ENCODE data around the gene KIF22. TPM values are rescaled to one million over a fixed set of nuclear protein-coding genes. Genes with fewer than 3 reads are reported as not detected.
"Not testable (repeated sequence)": the region's sequence is repeated elsewhere in the genome, so short reads cannot be mapped to it uniquely, and the experiment has no call there.

Gene KIF22
- total RNA-seq, 1 donor from 2014 or later: 79.8 TPM

GRCh38 chr16:29745121-29745852 is 45.3 kb upstream of the KIF22 start:
- Mint-ChIP-seq H3K27me3 (no peaks in the 10 kb centered on the region), H3K36me3 (ENCODE audit: insufficient read depth) (no peaks in the 10 kb centered on the region), H3K9me3 (ENCODE audit: low read depth) (no peaks in the 10 kb centered on the region), H3K4me1 (ENCODE audit: low read depth) (peaks cover 11% of the 10 kb centered on the region), H3K4me3 (ENCODE audit: low read depth) (no peak overlapping the region), H3K27ac (peak overlapping the region; percentile 73)
- no peak for DNase-seq (ENCODE audit: low spot score, unreplicated experiment)
- TF ChIP-seq, protein P1, sequence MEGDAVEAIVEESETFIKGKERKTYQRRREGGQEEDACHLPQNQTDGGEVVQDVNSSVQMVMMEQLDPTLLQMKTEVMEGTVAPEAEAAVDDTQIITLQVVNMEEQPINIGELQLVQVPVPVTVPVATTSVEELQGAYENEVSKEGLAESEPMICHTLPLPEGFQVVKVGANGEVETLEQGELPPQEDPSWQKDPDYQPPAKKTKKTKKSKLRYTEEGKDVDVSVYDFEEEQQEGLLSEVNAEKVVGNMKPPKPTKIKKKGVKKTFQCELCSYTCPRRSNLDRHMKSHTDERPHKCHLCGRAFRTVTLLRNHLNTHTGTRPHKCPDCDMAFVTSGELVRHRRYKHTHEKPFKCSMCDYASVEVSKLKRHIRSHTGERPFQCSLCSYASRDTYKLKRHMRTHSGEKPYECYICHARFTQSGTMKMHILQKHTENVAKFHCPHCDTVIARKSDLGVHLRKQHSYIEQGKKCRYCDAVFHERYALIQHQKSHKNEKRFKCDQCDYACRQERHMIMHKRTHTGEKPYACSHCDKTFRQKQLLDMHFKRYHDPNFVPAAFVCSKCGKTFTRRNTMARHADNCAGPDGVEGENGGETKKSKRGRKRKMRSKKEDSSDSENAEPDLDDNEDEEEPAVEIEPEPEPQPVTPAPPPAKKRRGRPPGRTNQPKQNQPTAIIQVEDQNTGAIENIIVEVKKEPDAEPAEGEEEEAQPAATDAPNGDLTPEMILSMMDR (IDR thresholded peaks at IDR 0.05; ENCODE audit: unreplicated experiment): no peak

- H3K27me3 Mint-ChIP-seq: no peaks in the 10 kb centered on the region
- TF ChIP-seq, protein P1 (IDR thresholded peaks at IDR 0.05; ENCODE audit: unreplicated experiment): no peak
- H3K9me3 Mint-ChIP-seq (ENCODE audit: low read depth): no peaks in the 10 kb centered on the region
- H3K4me1 Mint-ChIP-seq (ENCODE audit: low read depth): peaks cover 5% of the 10 kb centered on the region
- no peaks in the 10 kb centered on the region for H3K36me3 Mint-ChIP-seq (ENCODE audit: insufficient read depth)
- DNase-seq (ENCODE audit: low spot score, unreplicated experiment): no peak
- H3K4me3 Mint-ChIP-seq (ENCODE audit: low read depth): no peak within 1 kb of the TSS
- H3K27ac Mint-ChIP-seq: peak within 1 kb of the TSS; percentile 73
Measured at GRCh38 chr16:29745853-29746345, 44.7 kb upstream of the KIF22 start, which contains the start of gene C16orf54. TSS of gene C16orf54 (minus strand) at chr16:29745990. CDS start at chr16:29744951, 1,039 bp downstream.

- not testable (repeated sequence) for H3K4me1 Mint-ChIP-seq (ENCODE audit: low read depth); H3K27me3 Mint-ChIP-seq; H3K9me3 Mint-ChIP-seq (ENCODE audit: low read depth); H3K27ac Mint-ChIP-seq; H3K36me3 Mint-ChIP-seq (ENCODE audit: insufficient read depth); DNase-seq (ENCODE audit: low spot score, unreplicated experiment); H3K4me3 Mint-ChIP-seq (ENCODE audit: low read depth)
Measured at GRCh38 chr16:29746518-29746917, 44.0 kb upstream of the KIF22 start.

DNA sequence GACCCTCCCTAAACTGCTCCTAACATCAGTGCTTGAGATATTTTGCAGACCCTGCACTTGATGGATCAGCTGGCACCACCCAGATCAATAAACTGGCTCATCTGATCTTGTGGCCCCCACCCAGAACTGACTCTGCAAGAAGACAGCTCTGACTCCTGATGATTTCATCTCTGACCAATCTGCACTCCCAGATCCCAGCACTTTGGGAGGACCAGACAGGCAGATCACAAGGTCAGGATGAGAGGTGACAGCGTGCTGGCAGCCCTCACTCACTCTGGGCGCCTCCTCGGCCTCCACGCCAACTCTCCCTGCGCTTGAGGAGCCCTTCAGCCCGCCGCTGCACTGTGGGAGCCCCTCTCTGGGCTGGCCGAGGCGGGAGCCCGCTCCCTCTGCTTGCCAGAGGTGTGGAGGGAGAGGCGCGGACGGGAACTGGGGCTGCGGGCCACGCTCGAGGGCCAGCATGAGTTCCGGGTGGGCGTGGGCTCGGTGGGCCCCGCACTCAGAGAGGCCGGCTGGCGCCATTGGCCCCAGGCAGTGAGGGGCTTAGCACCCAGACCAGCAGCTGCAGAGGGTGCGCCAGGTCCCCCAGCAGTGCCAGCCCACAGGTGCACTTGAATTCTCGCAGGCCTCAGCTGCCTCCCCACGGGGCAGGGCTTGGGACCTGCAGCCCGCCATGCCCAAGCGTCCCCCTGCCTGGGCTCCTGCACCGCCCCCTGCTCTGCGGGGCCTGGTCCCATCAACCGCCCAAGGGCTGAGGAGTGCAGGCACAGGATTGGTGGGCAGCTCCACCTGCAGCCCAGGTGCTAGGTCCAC is 42.4 kb upstream of the KIF22 start:
- H3K36me3 Mint-ChIP-seq (ENCODE audit: insufficient read depth): no peaks in the 10 kb centered on the region

DNA sequence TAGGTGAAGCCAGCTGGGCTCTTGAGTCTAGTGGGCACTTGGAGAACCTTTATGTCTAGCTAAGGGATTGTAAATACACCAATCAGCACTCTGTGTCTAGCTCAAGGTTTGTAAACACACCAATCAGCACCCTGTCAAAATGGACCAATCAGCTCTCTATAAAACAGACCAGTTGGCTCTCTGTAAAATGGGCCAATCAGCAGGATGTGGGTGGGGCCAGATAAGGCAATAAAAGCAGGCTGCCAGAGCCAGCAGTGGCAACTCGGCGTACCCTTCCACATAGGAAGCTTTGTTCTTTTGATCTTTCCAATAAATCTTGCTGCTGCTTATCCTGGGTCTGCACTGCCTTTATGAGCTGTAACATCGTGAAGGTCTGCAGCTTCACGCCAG is 41.8 kb upstream of the KIF22 start:
- not testable (repeated sequence) for H3K4me3 Mint-ChIP-seq (ENCODE audit: low read depth); H3K27ac Mint-ChIP-seq; H3K36me3 Mint-ChIP-seq (ENCODE audit: insufficient read depth); H3K27me3 Mint-ChIP-seq; H3K9me3 Mint-ChIP-seq (ENCODE audit: low read depth); H3K4me1 Mint-ChIP-seq (ENCODE audit: low read depth); DNase-seq (ENCODE audit: low spot score, unreplicated experiment)

More for the DNA sequence above, 42.4 kb upstream of the KIF22 start:
- TF ChIP-seq, protein P1 (IDR thresholded peaks at IDR 0.05; ENCODE audit: unreplicated experiment): no peak
- no peak for DNase-seq (ENCODE audit: low spot score, unreplicated experiment)
- H3K9me3 Mint-ChIP-seq (ENCODE audit: low read depth): no peaks in the 10 kb centered on the region
- H3K4me3 Mint-ChIP-seq (ENCODE audit: low read depth): no peak overlapping the region
- H3K4me1 Mint-ChIP-seq (ENCODE audit: low read depth): no peaks in the 10 kb centered on the region
- H3K27ac Mint-ChIP-seq: no peak overlapping the region
- no peaks in the 10 kb centered on the region for H3K27me3 Mint-ChIP-seq

- Mint-ChIP-seq H3K36me3 (ENCODE audit: insufficient read depth) (no peaks in the 10 kb centered on the region), H3K27ac (no peak overlapping the region), H3K27me3 (no peaks in the 10 kb centered on the region), H3K4me1 (ENCODE audit: low read depth) (peaks cover 12% of the 10 kb centered on the region), H3K4me3 (ENCODE audit: low read depth) (no peak overlapping the region), H3K9me3 (ENCODE audit: low read depth) (no peaks in the 10 kb centered on the region)
- TF ChIP-seq, protein P1 (IDR thresholded peaks at IDR 0.05; ENCODE audit: unreplicated experiment): no peak
- DNase-seq (ENCODE audit: low spot score, unreplicated experiment): no peak
Measured at GRCh38 chr16:29753516-29753915, 37.0 kb upstream of the KIF22 start.
